ENCODE results near the gene LSM3. TPM values are rescaled to one million over a fixed set of nuclear protein-coding genes. Genes with fewer than 3 reads are reported as not detected.

LSM3 gene
- total RNA-seq, 2 donors from 2014 or later = 20.5 to 24.5 TPM

- H3K9me3 Mint-ChIP-seq = peaks cover 5 to 10% of the 10 kb centered on the region in 2 donors
- no peak for ATAC-seq
- H3K36me3 Mint-ChIP-seq = peaks cover 13 to 16% of the 10 kb centered on the region in 2 donors
- no peak for DNase-seq (ENCODE audit: low spot score in 2 of 2)
- H3K27ac Mint-ChIP-seq = no peak overlapping the region
Observed at GRCh38 chr3:14231998-14232501, 53.4 kb downstream of the LSM3 start.

GRCh38 chr3:14234251-14235002 is 55.8 kb downstream of the LSM3 start:
- ATAC-seq (no peak), DNase-seq (ENCODE audit: low spot score in 2 of 2) (no peak)
- peak overlapping the region in 1 of 2 donors; percentile 3 for H3K27ac Mint-ChIP-seq
- H3K36me3 Mint-ChIP-seq = peaks cover 13 to 16% of the 10 kb centered on the region in 2 donors
- H3K9me3 Mint-ChIP-seq = peaks cover 5 to 10% of the 10 kb centered on the region in 2 donors

- ATAC-seq = peak; percentile 70 to 86
- H3K36me3 Mint-ChIP-seq = peaks cover 13 to 16% of the 10 kb centered on the region in 2 donors
- no peak for DNase-seq (ENCODE audit: low spot score in 2 of 2)
- peak overlapping the region in 1 of 2 donors; percentile 3 for H3K27ac Mint-ChIP-seq
- peaks cover 5 to 10% of the 10 kb centered on the region in 2 donors for H3K9me3 Mint-ChIP-seq
Observed at GRCh38 chr3:14235003-14235911, 56.6 kb downstream of the LSM3 start.

- no peak overlapping the region for H3K27ac Mint-ChIP-seq
- DNase-seq (ENCODE audit: low spot score in 2 of 2) (no peak), ATAC-seq (no peak)
- peaks cover 5 to 10% of the 10 kb centered on the region in 2 donors for H3K9me3 Mint-ChIP-seq
- peaks cover 13 to 16% of the 10 kb centered on the region in 2 donors for H3K36me3 Mint-ChIP-seq
Observed at GRCh38 chr3:14235912-14236295, 57.3 kb downstream of the LSM3 start.

DNA sequence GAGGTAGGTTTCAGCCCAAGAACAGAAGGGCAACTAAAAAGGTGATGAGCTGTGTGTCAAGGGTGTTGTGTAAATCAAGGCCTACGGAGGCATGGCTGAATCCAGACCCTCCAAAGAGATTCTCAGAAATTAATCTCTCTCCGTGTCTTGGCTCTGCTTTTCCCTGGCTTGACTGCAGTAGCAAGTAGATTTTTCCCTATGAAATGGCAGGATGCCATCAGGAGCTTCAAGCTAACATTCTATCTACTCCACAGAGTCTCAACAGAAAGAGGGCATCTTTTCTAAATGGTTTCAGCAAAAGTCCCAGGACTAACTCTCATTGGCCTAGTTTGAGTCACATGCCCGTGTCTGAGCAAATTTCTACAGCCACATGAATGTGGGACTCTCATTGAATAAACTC is 58.3 kb downstream of the LSM3 start:
- ATAC-seq = no peak
- Mint-ChIP-seq H3K36me3 (peaks cover 13 to 16% of the 10 kb centered on the region in 2 donors), H3K27ac (no peak overlapping the region), H3K9me3 (peaks cover 5 to 10% of the 10 kb centered on the region in 2 donors)
- DNase-seq (ENCODE audit: low spot score in 2 of 2) = no peak

DNA sequence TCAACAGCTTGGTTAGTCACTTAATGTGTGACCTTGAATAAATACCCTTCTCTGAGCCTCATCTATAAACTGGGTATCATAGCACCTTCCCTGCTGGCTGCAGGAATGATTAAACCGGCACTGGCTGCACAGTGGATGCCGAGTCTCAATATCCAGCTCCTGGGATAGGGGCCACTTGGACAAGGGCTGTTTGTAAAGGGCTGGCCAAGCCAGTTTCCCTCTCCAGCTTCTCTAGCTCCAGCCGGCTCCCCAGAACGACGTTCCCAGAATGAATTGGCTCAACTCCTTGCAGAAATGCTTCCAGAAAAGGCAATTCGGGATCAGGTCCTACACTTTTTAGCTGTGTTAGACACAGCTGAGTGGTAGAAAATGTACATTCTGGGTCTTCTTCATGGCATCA is 58.8 kb downstream of the LSM3 start:
- no peak for DNase-seq (ENCODE audit: low spot score in 2 of 2)
- peaks cover 5 to 10% of the 10 kb centered on the region in 2 donors for H3K9me3 Mint-ChIP-seq
- peaks cover 11 to 13% of the 10 kb centered on the region in 2 donors for H3K36me3 Mint-ChIP-seq
- no peak for ATAC-seq
- no peak overlapping the region for H3K27ac Mint-ChIP-seq

DNA sequence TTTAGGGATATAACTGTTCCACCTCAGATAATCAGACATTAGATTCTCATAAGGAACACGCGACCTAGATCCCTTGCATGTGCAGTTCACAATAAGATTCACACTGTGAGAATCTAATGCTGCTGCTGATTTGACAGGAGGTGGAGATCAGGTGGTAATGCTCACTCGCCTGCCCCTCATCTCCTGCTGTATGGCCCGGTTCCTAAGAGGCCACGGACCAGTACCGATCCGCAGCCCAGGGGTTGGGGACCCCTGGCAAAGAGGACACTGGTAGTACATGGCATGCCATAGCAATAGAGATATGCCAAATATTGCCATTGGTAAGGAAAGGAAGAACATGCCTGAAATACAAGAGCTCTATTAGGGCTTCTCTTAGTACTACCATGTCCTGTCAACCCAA is 59.7 kb downstream of the LSM3 start:
- no peak overlapping the region for H3K27ac Mint-ChIP-seq
- peaks cover 3 to 4% of the 10 kb centered on the region in 2 donors for H3K9me3 Mint-ChIP-seq
- ATAC-seq (no peak), DNase-seq (ENCODE audit: low spot score in 2 of 2) (no peak)
- peaks cover 4% of the 10 kb centered on the region in 2 donors for H3K36me3 Mint-ChIP-seq

DNA sequence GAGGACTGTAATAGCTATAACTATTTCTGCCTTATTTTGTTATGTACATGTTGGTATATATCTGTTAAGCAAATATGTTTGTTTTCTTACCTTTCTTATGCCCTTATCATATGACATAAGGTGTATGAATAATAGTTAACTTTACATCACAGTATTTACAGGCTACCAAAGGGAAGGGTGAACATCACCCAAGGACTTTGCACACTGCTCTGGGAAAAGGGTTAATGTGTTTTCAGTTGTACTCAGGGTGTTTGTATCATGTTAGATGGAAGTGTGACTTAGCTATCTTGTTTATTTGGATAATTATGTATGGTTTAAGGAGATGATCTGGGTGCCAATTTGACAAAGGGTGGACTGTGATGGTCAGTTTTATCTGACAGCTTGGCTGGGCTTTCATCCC is 60.3 kb downstream of the LSM3 start:
- Mint-ChIP-seq H3K27ac (no peak overlapping the region), H3K9me3 (no peaks in the 10 kb centered on the region), H3K36me3 (no peaks in the 10 kb centered on the region)
- DNase-seq (ENCODE audit: low spot score in 2 of 2) (no peak), ATAC-seq (no peak)

GRCh38 chr3:14239940-14240339 is 61.3 kb downstream of the LSM3 start:
- no peaks in the 10 kb centered on the region for H3K36me3 Mint-ChIP-seq
- no peak overlapping the region for H3K27ac Mint-ChIP-seq
- ATAC-seq (no peak), DNase-seq (ENCODE audit: low spot score in 2 of 2) (no peak)
- no peaks in the 10 kb centered on the region for H3K9me3 Mint-ChIP-seq

DNA sequence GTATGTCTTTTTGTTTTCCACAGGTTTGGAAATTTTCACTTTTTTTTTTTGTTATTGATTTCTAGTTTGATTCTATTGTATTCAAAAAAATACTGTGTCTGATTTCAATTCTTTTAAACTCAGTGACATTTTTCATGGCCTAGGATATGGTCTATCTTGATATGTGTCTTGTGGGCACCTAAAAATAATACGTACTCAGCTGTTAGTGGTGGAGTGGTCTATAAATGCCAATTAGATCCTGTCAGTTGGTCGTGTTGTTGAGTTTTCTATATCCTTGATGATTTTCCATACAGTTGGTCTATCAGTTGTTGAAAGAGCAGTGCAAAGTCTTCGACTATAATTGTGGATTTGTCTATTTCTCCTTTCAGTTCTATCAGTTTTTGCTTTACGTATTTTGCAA is 61.7 kb downstream of the LSM3 start:
- DNase-seq (ENCODE audit: low spot score in 2 of 2) (no peak), ATAC-seq (no peak)
- H3K27ac Mint-ChIP-seq = no peak overlapping the region
- no peaks in the 10 kb centered on the region for H3K36me3 Mint-ChIP-seq
- no peaks in the 10 kb centered on the region for H3K9me3 Mint-ChIP-seq

DNA sequence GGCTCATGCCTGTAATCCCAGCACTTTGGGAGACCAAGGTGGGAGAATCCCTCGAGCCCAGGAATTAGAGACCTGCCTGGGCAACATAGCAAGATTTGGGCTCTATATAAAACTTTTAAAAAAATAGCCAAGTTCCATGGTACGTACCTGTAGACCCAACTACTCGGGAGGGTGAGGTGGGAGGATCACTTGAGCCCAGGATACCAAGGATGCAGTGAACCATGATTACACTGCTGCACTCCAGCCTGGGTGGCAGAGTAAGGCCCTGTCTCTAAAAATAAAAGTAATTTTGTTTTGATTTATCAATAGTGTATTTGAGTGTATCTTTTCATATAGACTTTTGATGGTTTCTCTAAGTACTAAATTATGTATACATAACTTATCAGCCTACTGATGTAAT is 63.1 kb downstream of the LSM3 start:
- ATAC-seq (no peak), DNase-seq (ENCODE audit: low spot score in 2 of 2) (no peak)
- Mint-ChIP-seq H3K36me3 (no peaks in the 10 kb centered on the region), H3K9me3 (no peaks in the 10 kb centered on the region), H3K27ac (no peak overlapping the region)

GRCh38 chr3:14242490-14243311 is 64.1 kb downstream of the LSM3 start:
- Mint-ChIP-seq H3K9me3 (no peaks in the 10 kb centered on the region), H3K27ac (no peak overlapping the region), H3K36me3 (no peaks in the 10 kb centered on the region)
- ATAC-seq = no peak
- DNase-seq (ENCODE audit: low spot score in 2 of 2) = no peak

- DNase-seq (ENCODE audit: low spot score in 2 of 2) (no peak), ATAC-seq (no peak)
- no peak overlapping the region for H3K27ac Mint-ChIP-seq
- no peaks in the 10 kb centered on the region for H3K36me3 Mint-ChIP-seq
- H3K9me3 Mint-ChIP-seq = no peaks in the 10 kb centered on the region
Observed at GRCh38 chr3:14243782-14244181, 65.2 kb downstream of the LSM3 start.

DNA sequence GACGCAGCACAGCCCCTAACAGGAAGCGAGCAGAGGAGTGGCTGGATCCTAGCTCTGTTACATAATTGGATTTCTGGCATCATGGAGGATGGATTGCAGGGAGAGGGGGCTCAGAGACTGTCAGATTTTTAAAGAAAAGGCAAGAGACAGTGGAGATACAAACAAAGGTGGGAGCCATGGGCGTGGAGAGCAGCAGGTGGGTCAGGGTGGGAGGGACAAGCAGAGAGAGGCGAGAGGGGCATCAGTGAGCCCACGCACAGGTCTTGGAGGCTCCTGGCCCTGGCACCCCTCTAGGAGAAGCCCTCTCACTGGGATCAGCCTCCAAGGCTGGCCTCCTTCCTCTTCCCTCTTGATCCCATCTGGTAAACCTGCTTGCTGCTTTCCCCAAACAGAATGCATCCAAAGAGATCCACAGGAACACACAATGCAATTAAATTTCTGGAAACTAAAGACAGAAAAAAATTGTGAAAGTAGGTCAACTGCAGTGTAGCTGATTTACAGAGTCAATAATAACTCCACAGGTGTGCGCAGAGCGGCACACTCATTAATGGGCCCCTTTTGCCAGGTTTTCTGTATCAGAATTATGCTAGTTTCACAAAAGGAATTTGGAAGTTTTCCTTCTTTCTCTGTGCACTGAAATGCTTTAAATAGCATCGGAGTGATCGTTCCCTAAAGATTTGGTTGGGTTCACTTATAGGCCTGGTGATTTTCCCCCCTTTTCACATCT is 66.1 kb downstream of the LSM3 start:
- H3K27ac Mint-ChIP-seq = no peak overlapping the region
- ATAC-seq (no peak), DNase-seq (ENCODE audit: low spot score in 2 of 2) (no peak)
- H3K36me3 Mint-ChIP-seq = no peaks in the 10 kb centered on the region
- H3K9me3 Mint-ChIP-seq = no peaks in the 10 kb centered on the region

DNA sequence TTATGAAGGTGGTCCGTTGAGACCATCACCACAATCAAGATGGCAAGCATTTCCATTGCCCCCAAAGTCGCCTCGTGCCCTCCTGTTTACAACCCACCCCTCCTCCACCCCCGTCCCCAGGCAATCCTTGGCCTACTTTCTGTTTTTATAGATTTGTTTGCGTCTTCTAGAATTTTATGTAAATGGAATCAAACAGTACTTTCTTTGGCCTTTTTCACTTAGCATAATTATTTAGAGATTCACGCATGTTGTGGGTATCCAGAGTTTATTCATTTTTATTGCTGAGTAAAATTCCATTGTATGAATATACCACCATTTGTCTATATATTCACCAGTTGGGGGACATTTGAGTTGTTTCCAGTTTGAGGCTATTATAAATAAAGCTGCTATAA is 66.6 kb downstream of the LSM3 start:
- ATAC-seq (no peak), DNase-seq (ENCODE audit: low spot score in 2 of 2) (no peak)
- no peak overlapping the region for H3K27ac Mint-ChIP-seq

DNA sequence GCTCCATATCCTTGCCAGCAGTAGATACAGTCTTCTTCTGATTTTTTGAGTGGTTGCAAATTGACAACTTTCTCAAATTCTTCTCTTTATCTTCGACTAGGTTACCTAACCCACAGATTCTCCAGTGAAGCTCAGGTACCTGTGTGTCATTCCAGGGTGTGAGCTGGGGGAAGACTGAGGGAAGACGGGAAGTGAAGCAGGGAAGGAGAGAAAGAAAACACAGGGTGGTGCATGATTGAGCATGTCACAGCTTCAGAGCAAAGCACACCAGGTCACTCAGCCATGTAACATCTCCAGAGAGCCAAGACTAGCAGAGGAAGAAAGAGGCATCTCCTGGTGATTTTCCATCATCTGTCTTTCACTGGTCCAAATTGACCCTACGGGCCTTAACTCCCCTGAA is 67.2 kb downstream of the LSM3 start:
- no peak for ATAC-seq
- H3K9me3 Mint-ChIP-seq = no peaks in the 10 kb centered on the region
- DNase-seq (ENCODE audit: low spot score in 2 of 2) = no peak

More for the DNA sequence above, 66.6 kb downstream of the LSM3 start:
- Mint-ChIP-seq H3K9me3 (no peaks in the 10 kb centered on the region), H3K36me3 (no peaks in the 10 kb centered on the region)

More for the DNA sequence above, 67.2 kb downstream of the LSM3 start:
- H3K36me3 Mint-ChIP-seq = no peaks in the 10 kb centered on the region
- H3K27ac Mint-ChIP-seq = no peak overlapping the region
